Measurements from ENCODE around the gene EBP. TPM values are rescaled to one million over a fixed set of nuclear protein-coding genes. Genes with fewer than 3 reads are reported as not detected.

The EBP gene
- total and polyA plus RNA-seq, 9 of the 15 experiments (the other 6 are each of a cell fraction or from before 2014, with no cell fraction given): 228 to 987 (median 274) TPM

DNA sequence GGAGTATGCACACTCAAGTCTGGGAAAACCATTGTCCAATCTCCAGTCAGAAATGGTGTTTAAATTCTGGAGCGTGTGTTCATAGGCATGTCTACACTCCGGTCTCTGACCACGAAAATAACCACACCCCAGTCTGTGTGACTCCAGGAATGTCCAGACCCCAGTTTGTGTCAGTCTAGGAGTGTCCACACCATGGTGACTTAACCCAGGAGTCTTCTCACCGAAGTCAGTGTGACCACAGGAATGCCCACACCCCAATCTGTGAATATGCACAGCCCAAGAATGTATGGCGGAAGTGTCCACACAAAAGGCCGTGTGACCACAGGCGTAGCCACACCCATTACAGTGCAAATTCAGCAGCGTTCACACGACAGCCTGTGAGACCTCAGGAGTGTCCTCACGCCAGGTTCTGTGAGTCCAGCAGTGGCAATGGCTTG lies 34.2 kb upstream of the EBP start (continued):
- TF ChIP-seq, protein P1, sequence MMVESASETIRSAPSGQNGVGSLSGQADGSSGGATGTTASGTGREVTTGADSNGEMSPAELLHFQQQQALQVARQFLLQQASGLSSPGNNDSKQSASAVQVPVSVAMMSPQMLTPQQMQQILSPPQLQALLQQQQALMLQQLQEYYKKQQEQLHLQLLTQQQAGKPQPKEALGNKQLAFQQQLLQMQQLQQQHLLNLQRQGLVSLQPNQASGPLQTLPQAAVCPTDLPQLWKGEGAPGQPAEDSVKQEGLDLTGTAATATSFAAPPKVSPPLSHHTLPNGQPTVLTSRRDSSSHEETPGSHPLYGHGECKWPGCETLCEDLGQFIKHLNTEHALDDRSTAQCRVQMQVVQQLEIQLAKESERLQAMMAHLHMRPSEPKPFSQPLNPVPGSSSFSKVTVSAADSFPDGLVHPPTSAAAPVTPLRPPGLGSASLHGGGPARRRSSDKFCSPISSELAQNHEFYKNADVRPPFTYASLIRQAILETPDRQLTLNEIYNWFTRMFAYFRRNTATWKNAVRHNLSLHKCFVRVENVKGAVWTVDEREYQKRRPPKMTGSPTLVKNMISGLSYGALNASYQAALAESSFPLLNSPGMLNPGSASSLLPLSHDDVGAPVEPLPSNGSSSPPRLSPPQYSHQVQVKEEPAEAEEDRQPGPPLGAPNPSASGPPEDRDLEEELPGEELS (CRISPR knock-in tag; IDR thresholded peaks at IDR 0.05; ENCODE audit: borderline replicate concordance): no peak
- TF ChIP-seq CBFB (CRISPR knock-in tag; IDR thresholded peaks at IDR 0.05) (peak; percentile 58; the same call in 1 of the 2 replicates), ZNF23 (CRISPR knock-in tag; IDR thresholded peaks at IDR 0.05) (no peak), GABPB1 (CRISPR knock-in tag; IDR thresholded peaks at IDR 0.05) (peak; percentile 22; the same call in 1 of the 2 replicates), TFAM (CRISPR knock-in tag; conservative IDR thresholded peaks at IDR 0.05) (no peak), ZNF354B (CRISPR knock-in tag; IDR thresholded peaks at IDR 0.05) (no peak), ILK (tag; IDR thresholded peaks at IDR 0.05; ENCODE audit: borderline replicate concordance, low read depth) (no peak), TEAD4 (IDR thresholded peaks at IDR 0.05; ENCODE audit: low read length) (peak; percentile 88), TEAD4 (CRISPR knock-in tag; IDR thresholded peaks at IDR 0.05; ENCODE audit: borderline replicate concordance) (peak; percentile 91), ETV1 (tag; conservative IDR thresholded peaks at IDR 0.05; ENCODE audit: low read depth) (peak; percentile 46; the same call in 1 of the 2 replicates), ARID2 (IDR thresholded peaks at IDR 0.05) (no peak), CTBP1 (IDR thresholded peaks at IDR 0.05; ENCODE audit: borderline replicate concordance) (peak; percentile 23; the same call in 1 of the 2 replicates)
- TF ChIP-seq, protein P2, sequence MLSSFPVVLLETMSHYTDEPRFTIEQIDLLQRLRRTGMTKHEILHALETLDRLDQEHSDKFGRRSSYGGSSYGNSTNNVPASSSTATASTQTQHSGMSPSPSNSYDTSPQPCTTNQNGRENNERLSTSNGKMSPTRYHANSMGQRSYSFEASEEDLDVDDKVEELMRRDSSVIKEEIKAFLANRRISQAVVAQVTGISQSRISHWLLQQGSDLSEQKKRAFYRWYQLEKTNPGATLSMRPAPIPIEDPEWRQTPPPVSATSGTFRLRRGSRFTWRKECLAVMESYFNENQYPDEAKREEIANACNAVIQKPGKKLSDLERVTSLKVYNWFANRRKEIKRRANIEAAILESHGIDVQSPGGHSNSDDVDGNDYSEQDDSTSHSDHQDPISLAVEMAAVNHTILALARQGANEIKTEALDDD (IDR thresholded peaks at IDR 0.05): peak; percentile 43; the same call in 1 of the 2 replicates
- TF ChIP-seq, protein P3, sequence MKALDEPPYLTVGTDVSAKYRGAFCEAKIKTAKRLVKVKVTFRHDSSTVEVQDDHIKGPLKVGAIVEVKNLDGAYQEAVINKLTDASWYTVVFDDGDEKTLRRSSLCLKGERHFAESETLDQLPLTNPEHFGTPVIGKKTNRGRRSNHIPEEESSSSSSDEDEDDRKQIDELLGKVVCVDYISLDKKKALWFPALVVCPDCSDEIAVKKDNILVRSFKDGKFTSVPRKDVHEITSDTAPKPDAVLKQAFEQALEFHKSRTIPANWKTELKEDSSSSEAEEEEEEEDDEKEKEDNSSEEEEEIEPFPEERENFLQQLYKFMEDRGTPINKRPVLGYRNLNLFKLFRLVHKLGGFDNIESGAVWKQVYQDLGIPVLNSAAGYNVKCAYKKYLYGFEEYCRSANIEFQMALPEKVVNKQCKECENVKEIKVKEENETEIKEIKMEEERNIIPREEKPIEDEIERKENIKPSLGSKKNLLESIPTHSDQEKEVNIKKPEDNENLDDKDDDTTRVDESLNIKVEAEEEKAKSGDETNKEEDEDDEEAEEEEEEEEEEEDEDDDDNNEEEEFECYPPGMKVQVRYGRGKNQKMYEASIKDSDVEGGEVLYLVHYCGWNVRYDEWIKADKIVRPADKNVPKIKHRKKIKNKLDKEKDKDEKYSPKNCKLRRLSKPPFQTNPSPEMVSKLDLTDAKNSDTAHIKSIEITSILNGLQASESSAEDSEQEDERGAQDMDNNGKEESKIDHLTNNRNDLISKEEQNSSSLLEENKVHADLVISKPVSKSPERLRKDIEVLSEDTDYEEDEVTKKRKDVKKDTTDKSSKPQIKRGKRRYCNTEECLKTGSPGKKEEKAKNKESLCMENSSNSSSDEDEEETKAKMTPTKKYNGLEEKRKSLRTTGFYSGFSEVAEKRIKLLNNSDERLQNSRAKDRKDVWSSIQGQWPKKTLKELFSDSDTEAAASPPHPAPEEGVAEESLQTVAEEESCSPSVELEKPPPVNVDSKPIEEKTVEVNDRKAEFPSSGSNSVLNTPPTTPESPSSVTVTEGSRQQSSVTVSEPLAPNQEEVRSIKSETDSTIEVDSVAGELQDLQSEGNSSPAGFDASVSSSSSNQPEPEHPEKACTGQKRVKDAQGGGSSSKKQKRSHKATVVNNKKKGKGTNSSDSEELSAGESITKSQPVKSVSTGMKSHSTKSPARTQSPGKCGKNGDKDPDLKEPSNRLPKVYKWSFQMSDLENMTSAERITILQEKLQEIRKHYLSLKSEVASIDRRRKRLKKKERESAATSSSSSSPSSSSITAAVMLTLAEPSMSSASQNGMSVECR (CRISPR knock-in tag; IDR thresholded peaks at IDR 0.05): no peak
- TF ChIP-seq, protein P4, sequence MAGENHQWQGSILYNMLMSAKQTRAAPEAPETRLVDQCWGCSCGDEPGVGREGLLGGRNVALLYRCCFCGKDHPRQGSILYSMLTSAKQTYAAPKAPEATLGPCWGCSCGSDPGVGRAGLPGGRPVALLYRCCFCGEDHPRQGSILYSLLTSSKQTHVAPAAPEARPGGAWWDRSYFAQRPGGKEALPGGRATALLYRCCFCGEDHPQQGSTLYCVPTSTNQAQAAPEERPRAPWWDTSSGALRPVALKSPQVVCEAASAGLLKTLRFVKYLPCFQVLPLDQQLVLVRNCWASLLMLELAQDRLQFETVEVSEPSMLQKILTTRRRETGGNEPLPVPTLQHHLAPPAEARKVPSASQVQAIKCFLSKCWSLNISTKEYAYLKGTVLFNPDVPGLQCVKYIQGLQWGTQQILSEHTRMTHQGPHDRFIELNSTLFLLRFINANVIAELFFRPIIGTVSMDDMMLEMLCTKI (IDR thresholded peaks at IDR 0.05; ENCODE audit: partially characterized antibody): no peak
- TF ChIP-seq, protein P5, sequence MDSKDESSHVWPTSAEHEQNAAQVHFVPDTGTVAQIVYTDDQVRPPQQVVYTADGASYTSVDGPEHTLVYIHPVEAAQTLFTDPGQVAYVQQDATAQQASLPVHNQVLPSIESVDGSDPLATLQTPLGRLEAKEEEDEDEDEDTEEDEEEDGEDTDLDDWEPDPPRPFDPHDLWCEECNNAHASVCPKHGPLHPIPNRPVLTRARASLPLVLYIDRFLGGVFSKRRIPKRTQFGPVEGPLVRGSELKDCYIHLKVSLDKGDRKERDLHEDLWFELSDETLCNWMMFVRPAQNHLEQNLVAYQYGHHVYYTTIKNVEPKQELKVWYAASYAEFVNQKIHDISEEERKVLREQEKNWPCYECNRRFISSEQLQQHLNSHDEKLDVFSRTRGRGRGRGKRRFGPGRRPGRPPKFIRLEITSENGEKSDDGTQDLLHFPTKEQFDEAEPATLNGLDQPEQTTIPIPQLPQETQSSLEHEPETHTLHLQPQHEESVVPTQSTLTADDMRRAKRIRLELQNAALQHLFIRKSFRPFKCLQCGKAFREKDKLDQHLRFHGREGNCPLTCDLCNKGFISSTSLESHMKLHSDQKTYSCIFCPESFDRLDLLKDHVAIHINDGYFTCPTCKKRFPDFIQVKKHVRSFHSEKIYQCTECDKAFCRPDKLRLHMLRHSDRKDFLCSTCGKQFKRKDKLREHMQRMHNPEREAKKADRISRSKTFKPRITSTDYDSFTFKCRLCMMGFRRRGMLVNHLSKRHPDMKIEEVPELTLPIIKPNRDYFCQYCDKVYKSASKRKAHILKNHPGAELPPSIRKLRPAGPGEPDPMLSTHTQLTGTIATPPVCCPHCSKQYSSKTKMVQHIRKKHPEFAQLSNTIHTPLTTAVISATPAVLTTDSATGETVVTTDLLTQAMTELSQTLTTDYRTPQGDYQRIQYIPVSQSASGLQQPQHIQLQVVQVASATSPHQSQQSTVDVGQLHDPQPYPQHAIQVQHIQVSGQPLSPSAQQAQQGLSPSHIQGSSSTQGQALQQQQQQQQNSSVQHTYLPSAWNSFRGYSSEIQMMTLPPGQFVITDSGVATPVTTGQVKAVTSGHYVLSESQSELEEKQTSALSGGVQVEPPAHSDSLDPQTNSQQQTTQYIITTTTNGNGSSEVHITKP (IDR thresholded peaks at IDR 0.05; ENCODE audit: partially characterized antibody): peak; percentile 6
